BLaER1 treated with 17β-estradiol and CSF1 and Interleukin-3, amounts not matched to agents 10 nM and 100 nM (cell line): Measurements from ENCODE around the gene PTCH2.
"Not testable (repeated sequence)": the region's sequence is repeated elsewhere in the genome, so short reads cannot be mapped to it uniquely, and the experiment has no call there.

ENCODE experiments used
- H3K27ac ChIP-seq, 11 experiments: shearing (Covaris generic); formaldehyde crosslinking; 2 replicates each; pipeline ENCODE4 v1.8.1; 2022
- H3K27me3 ChIP-seq, 11 experiments: shearing (Covaris generic); formaldehyde crosslinking; 2 replicates each; pipeline ENCODE4 v1.8.1; 2022
- H3K36me3 ChIP-seq, 11 experiments: shearing (Covaris generic); formaldehyde crosslinking; 2 replicates each; pipeline ENCODE4 v1.8.1; 2022
- H3K4me1 ChIP-seq, 10 experiments: shearing (Covaris generic); formaldehyde crosslinking; 2 replicates each; pipeline ENCODE4 v1.8.1; 2022
- H3K4me2 ChIP-seq, 11 experiments: shearing (Covaris generic); formaldehyde crosslinking; 2 replicates each; pipeline ENCODE4 v1.8.1; 2022
- H3K4me3 ChIP-seq, 10 experiments: shearing (Covaris generic); formaldehyde crosslinking; 2 replicates each; pipeline ENCODE4 v1.8.1; 2022
- H3K9ac ChIP-seq, 11 experiments: shearing (Covaris generic); formaldehyde crosslinking; 2 replicates each; pipeline ENCODE4 v1.8.1; 2022
- H3K9me3 ChIP-seq, 11 experiments: shearing (Covaris generic); formaldehyde crosslinking; replicated peaks in 1 of 11; 2 replicates each; pipeline ENCODE4 v1.8.1; 2022
- H4K20me1 ChIP-seq, 11 experiments: shearing (Covaris generic); formaldehyde crosslinking; 2 replicates each; pipeline ENCODE4 v1.8.1; 2022
- Cebpa-rat ChIP-seq, 11 experiments: shearing (Covaris generic); IDR thresholded peaks; 2 replicates each; pipeline ENCODE4 v1.8.1; 2022

The PTCH2 gene

DNA sequence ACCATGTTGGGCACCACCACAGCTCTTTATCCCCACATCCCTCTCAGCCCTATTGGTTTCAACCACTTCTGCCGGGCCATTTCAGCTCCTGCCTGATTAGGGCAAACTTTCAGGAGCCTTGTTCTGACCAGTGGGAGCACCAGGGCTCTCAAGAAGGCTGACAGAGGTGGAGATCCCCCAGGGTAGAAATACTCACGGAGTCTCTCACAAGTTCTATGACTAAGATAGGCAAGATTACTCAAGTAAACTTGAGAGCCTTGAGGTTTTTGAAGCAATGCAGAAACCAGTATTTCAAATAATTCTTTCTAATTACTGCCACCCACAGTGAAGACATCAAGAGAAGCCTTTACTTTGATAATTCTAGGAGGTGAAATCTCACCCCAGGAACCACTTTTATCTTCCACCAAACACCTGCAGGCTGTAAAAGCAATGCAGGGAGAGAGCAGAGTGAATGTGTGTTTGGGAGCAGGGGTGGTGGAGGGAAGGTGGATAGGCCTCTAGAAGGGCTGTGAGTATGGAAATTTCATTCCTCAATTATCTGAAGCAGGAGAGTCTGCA, 6.6 kb upstream of the PTCH2 start:
- no peak overlapping the region for H3K27ac ChIP-seq
- H4K20me1 ChIP-seq, result no peaks in the 10 kb centered on the region
- no peak overlapping the region for H3K4me3 ChIP-seq
- no peak overlapping the region for H3K4me2 ChIP-seq
- peaks cover 5 to 67% (median 27%) of the 10 kb centered on the region in 11 experiments; a peak in 17 of 22 replicates for H3K36me3 ChIP-seq
- H3K4me1 ChIP-seq, result peaks cover 0 to 1% (median 0%) of the 10 kb centered on the region in 10 experiments; a peak in 1 of 20 replicates
- TF ChIP-seq Cebpa-rat (IDR thresholded peaks at IDR 0.05), result no peak
- H3K9ac ChIP-seq, result no peak overlapping the region
- H3K27me3 ChIP-seq, result no peaks in the 10 kb centered on the region
- no peaks in the 10 kb centered on the region for H3K9me3 ChIP-seq

DNA sequence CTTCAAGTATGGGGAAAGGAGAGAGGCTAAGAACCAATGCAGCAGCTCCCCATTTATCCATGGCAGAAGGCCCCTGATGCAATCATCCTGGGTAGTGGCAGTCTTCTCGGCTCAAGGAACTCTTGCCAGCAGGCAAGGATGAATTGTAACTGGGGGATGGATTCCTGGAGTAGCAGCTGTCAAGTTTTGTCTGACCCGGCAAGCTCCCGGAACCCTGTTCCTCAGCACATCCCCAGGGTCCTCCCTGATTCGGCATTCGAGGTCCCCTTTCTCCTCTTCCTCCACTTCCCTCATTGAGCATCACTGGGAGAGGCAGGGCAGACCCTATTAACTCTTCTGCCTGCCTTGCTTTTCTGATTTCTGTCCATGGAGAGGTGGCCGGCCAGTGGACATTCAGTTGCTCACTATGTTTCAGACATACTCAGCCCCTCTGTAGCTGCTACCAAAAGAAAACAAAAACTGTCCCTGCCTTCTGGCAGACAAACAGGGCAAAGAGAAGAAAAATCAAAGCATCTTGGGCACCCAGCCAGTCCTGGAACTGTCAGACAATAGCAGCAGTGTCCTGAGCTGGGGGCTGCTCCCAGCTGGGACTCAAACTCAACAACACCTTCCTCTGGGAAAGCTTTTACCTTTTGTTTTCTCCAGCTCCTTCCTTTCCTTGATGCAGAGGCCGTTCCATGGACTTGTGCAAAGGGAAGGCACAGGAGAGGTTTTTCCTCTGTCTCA, 5.6 kb upstream of the PTCH2 start:
- Histone ChIP-seq H3K4me2 (no peak overlapping the region), H4K20me1 (no peaks in the 10 kb centered on the region), H3K36me3 (peaks cover 3 to 58% (median 25%) of the 10 kb centered on the region in 11 experiments; a peak in 16 of 22 replicates), H3K4me1 (peaks cover 0 to under 1% (median 0%) of the 10 kb centered on the region in 10 experiments; a peak in 1 of 20 replicates), H3K9me3 (no peaks in the 10 kb centered on the region), H3K27me3 (no peaks in the 10 kb centered on the region), H3K27ac (no peak overlapping the region), H3K9ac (no peak overlapping the region), H3K4me3 (no peak overlapping the region)
- no peak for TF ChIP-seq Cebpa-rat (IDR thresholded peaks at IDR 0.05)

DNA sequence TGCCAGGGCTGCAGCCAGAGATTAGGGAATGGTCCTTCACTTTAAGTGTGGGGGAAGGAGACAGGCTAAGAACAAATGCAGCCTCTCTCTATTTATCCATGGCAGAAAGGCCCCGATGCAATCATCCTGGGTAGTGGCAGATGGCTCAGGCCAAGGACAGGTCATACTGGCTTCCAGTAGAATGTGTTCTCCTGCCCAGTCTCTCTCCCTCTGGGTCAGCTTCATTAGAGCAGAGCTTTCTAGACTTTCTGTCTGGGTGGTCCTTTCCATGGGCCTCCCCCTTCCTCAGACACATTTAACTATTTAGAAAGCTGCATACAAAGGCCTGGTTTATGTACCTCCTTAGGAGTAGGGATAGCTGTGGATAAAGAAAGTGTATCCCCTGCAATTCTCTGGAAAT, 4.8 kb upstream of the PTCH2 start:
- no peaks in the 10 kb centered on the region for H4K20me1 ChIP-seq
- H3K4me3 ChIP-seq, result no peak overlapping the region
- TF ChIP-seq Cebpa-rat (IDR thresholded peaks at IDR 0.05), result no peak
- H3K36me3 ChIP-seq, result peaks cover 3 to 52% (median 20%) of the 10 kb centered on the region in 11 experiments; a peak in 16 of 22 replicates
- H3K9ac ChIP-seq, result no peak overlapping the region
- peaks cover 0 to 8% (median 3%) of the 10 kb centered on the region in 10 experiments; a peak in 13 of 20 replicates for H3K4me1 ChIP-seq
- no peak overlapping the region for H3K27ac ChIP-seq
- H3K9me3 ChIP-seq, result no peaks in the 10 kb centered on the region
- peaks cover 0 to 2% (median 0%) of the 10 kb centered on the region in 11 experiments; a peak in 2 of 22 replicates for H3K27me3 ChIP-seq
- H3K4me2 ChIP-seq, result no peak overlapping the region

DNA sequence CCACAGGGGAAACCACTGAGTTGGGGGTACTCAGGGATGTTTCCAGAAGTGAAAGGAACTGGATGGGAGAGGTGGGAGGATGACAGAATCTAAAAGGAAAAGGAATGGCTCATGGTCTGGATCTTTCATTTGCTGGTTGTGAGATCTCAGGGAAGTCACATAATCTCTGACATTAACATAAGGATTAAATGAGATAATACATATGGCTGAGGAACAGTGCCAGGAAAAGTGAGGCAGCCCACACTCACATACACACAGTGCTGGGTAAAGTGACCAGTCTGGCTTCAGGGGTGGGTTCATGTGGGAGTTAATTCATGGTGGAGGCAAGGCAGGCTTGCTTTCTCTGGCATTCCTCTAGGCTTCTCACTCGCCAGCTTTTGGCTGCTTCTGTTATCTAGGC, 3.9 kb upstream of the PTCH2 start:
- Histone ChIP-seq H3K9me3 (no peaks in the 10 kb centered on the region), H3K9ac (no peak overlapping the region), H3K4me3 (no peak overlapping the region), H3K27ac (no peak overlapping the region), H3K36me3 (peaks cover 3 to 45% (median 20%) of the 10 kb centered on the region in 11 experiments; a peak in 15 of 22 replicates), H3K4me1 (peaks cover 0 to 14% (median 10%) of the 10 kb centered on the region in 10 experiments; a peak in 13 of 20 replicates), H3K4me2 (no peak overlapping the region), H3K27me3 (peaks cover 0 to 6% (median 0%) of the 10 kb centered on the region in 11 experiments; a peak in 3 of 22 replicates), H4K20me1 (no peaks in the 10 kb centered on the region)
- TF ChIP-seq Cebpa-rat (IDR thresholded peaks at IDR 0.05), result no peak

DNA sequence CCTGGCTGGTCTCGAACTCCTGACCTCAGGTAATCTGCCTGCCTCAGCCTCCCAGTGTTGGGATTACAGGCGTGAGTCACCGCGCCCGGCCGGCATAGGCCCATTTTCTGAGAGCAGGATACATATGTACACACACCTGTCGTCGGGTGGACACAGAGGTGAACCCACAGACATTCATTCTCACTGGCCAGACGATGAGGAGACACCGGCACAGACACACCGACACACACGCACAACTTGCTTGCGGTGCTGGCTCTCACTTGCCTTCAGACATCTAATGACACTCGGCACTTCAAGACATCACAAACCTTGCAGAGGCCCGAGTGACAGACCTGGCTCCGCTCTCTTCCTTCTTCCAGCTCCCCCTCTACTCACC, 579 bp downstream of the PTCH2 start:
- Histone ChIP-seq H4K20me1 (no peaks in the 10 kb centered on the region), H3K4me3 (peak overlapping the region; percentile 50 to 73 (median 59)), H3K27ac (peak overlapping the region in 1 of 11 experiments; percentile 50; a peak in 3 of 22 replicates), H3K27me3 (peaks cover 0 to 6% (median 0%) of the 10 kb centered on the region in 11 experiments; a peak in 3 of 22 replicates), H3K9ac (peak overlapping the region; percentile 55 to 80 (median 73); a peak in 21 of 22 replicates), H3K4me2 (peak overlapping the region; percentile 90 to 100 (median 97)), H3K36me3 (peaks cover 0 to 8% (median 0%) of the 10 kb centered on the region in 11 experiments; a peak in 2 of 22 replicates), H3K4me1 (peaks cover 0 to 26% (median 20%) of the 10 kb centered on the region in 10 experiments; a peak in 15 of 20 replicates), H3K9me3 (no peaks in the 10 kb centered on the region)
- no peak for TF ChIP-seq Cebpa-rat (IDR thresholded peaks at IDR 0.05)

DNA sequence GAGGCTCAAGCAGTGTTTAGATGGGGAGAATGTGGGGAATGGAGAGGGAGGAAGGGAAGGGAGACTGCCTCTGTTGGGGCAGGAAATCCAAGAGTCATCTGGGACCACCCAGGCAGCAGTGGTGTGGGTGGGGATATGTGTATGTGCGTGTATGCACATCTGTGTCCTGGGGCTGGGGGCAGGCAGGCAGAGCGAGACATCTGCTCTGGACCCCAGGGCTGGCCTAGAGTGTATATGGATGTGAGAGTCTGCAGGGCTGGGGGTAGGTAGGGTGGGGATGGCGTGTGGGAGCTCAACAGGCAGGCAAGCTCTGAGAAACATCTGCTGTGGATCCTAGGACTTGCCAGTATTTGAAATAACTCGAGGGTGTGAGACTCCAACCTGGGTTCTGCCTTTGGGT, 3.5 kb downstream of the PTCH2 start:
- no peaks in the 10 kb centered on the region for H4K20me1 ChIP-seq
- H3K9ac ChIP-seq, result no peak overlapping the region
- no peak for TF ChIP-seq Cebpa-rat (IDR thresholded peaks at IDR 0.05)
- H3K4me1 ChIP-seq, result peaks cover 12 to 35% (median 28%) of the 10 kb centered on the region in 10 experiments
- H3K27me3 ChIP-seq, result peaks cover 0 to 6% (median 0%) of the 10 kb centered on the region in 11 experiments; a peak in 3 of 22 replicates
- no peaks in the 10 kb centered on the region for H3K36me3 ChIP-seq
- H3K4me3 ChIP-seq, result no peak overlapping the region
- peak overlapping the region in 1 of 11 experiments; percentile 9; a peak in 1 of 22 replicates for H3K27ac ChIP-seq
- H3K4me2 ChIP-seq, result peak overlapping the region in 9 of 11 experiments; percentile 2 to 58 (median 49); a peak in 16 of 22 replicates
- no peaks in the 10 kb centered on the region for H3K9me3 ChIP-seq

DNA sequence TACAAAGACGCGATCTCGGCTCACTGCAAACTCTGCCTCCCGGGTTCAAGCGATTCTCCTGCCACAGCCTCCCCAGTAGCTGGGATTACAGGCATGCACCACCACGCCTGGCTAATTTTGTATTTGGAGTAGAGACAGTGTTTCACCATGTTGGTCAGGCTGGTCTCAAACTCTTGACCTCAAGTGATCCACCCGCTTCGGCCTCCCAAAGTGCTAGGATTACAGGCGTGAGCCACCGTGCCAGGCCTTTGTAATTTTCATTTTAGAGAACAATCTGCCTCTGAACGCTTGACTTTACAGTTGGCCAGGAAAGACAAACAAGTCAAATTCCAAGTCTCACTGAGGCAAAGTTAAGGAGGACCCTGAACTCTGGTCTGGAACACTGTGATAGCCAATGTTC, 4.8 kb downstream of the PTCH2 start:
- not testable (repeated sequence) for H3K9me3 ChIP-seq, H3K27me3 ChIP-seq, H3K4me2 ChIP-seq, H4K20me1 ChIP-seq, H3K27ac ChIP-seq, H3K4me3 ChIP-seq, H3K9ac ChIP-seq, H3K36me3 ChIP-seq
- H3K4me1 ChIP-seq, result peaks cover 19 to 44% (median 36%) of the 10 kb centered on the region in 10 experiments

DNA sequence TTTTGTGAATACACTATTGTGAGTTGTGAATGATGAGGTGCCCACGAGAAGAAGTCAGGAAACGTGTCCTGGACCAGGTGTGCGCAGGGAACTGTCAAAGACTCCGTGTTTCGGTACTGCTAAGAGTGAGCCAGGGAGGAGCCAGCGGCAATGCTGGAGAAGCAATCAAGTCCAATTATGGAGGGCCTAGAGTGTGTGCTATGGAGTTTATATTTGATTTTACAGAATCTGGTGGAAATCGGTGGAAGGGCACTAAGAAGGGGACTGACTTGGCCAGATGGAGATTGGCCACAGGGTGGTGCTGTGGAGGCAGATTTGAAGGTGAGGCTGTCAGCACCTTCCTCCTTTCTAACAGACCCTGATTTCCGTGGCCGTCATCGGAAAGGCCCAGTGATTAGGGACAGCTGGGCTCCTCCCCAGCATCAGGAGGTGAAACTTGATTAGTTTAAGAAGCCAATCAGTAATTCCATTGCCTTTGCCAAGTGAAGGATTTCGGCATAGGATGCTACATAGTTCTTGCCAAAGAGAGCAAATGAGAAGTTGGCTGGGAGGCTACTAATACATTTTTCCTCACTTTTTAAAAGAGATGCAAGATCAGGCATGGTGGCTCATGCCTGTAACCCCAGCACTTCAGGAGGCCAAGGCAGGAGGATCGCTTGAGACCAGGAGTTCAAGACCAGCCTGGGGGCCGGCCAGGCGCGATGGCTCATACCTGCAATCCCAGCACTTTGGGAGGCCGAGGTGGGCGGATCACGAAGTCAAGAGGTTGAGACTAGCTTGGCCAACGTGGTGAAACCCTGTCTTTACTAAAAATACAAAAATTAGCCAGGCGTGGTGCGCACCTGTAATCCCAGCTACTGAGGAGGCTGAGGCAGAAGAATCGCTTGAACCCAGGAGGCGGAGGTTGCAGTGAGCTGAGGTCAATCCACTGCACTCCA, 7.0 kb downstream of the PTCH2 start:
- H3K27ac ChIP-seq, result no peak overlapping the region
- no peak overlapping the region for H3K4me3 ChIP-seq
- 0 out of 22 replicates have a peak overlapping the region, but pooled peaks of 1 of the 11 experiments have one; percentile 13 for H3K9ac ChIP-seq
- no peaks in the 10 kb centered on the region for H3K9me3 ChIP-seq
- peaks cover 25 to 58% (median 49%) of the 10 kb centered on the region in 10 experiments for H3K4me1 ChIP-seq
- no peaks in the 10 kb centered on the region for H3K36me3 ChIP-seq
- no peaks in the 10 kb centered on the region for H3K27me3 ChIP-seq
- H3K4me2 ChIP-seq, result peak overlapping the region in 9 of 11 experiments; percentile 5 to 64 (median 20); a peak in 11 of 22 replicates
- no peak for TF ChIP-seq Cebpa-rat (IDR thresholded peaks at IDR 0.05)
- no peaks in the 10 kb centered on the region for H4K20me1 ChIP-seq
